GM21526 (cell line): Measurements from ENCODE around the gene FRMPD1.
"Not testable (repeated sequence)": the region's sequence is repeated elsewhere in the genome, so short reads cannot be mapped to it uniquely, and the experiment has no call there.

Source experiments
- ATAC-seq: cut with Tn5 transposase; IDR thresholded peaks from one replicate; pipeline ENCODE4 v1.9.1; 2021; ENCODE audit warnings: moderate library complexity; ENCODE audit not compliant: unreplicated experiment, low FRiP score

FRMPD1 gene

DNA sequence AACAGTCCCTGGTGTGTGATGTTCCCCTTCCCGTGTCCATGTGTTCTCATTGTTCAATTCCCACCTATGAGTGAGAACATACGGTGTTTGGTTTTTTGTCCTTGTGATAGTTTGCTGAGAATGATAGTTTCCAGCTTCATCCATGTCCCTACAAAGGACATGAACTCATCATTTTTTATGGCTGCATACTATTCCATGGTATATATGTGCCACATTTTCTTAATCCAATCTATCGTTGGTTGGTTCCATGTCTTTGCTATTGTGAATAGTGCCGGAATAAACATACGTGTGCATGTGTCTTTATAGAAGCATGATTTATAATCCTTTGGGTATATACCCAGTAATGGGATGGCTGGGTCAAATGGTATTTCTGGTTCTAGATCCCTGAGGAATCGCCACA lies 114.5 kb downstream of the FRMPD1 start:
- ATAC-seq, result not testable (repeated sequence)

DNA sequence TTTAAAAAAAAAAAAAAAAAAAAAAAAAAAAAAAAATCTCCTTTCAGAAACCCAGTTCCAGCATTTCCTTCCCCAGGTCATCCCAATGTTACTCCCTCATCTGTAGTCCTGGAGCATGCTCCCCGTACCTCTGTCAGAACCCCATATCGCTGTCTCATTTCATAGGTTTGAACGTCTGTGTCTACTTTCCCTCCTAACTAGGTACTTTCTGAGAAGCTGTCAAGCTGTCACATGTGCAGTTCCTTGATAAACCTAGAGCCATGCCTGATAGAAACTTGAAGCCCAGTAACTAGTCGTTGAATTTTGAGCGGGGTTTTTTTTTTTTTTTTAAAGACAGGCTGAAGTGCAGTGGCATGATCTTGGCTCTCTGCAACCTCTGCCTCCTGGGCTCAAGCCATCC lies 118.6 kb downstream of the FRMPD1 start:
- ATAC-seq, result no peak

DNA sequence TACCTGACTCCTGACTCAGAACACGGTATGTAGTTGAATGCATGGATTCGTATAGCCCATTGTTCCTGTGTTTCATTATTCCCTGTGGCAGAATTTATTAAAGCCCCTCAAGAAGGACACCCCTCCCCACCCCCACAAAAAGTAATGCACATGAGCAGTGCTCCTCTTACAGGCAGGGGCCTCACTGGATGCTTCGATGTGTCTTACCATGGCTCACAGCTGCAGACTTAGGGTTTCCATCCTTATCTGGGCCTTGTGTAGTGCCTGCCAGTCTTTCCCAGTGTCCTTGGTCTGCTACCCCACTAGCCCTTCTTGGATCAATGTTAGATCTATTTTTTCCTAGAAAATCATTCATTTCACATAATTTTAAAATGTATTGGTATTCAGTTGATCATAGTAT lies 119.2 kb downstream of the FRMPD1 start:
- no peak for ATAC-seq

DNA sequence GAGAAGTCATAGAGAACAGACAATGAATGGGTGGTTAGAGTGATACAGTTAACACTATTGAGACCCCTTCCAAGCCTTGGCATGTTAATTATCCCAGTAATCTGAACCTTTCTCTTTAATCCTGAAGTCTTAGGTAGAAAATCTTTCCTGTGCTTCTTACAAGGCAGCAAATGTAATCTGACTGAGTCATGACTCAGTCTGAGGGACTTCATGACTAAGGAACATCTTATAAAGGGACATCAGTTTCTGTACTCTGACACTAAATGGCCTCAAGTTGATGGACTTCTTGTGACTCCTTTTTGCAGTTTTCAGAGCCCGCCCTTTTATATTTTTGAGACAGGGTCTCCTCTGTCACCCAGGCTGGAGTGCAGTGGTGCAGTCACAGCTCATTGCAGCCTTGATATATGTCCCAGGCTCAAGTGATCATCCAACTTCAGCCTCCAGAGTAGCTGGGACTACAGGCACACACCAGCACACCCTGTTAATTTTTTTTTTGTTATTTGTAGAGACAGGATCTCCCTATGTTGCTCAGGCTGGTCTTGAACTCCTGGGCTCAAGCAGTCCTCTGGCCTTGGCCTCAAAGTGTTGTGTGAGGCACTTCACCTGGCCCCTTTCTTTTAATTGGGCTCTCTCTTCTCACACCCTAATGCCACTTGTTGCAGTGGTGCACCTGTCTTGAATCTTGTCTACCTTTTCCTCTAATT lies 124.6 kb downstream of the FRMPD1 start:
- ATAC-seq, result no peak

DNA sequence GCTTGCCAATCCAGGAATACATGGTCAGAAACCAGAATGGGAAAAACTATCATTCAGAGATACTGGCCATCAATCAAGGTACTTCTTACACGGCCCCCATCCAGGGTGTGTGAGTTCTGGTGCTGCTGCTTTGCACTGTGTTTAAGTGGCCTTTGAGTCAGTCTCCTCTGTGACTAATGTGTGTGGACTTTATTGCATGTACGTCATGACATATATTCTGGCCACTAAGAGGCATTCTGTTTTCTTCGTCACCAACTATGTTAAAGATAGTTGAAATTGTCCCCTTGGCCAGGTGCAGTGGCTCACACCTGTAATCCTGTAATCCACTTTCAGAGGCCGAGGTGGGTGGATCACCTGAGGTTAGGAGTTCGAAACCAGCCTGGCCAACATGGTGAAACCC lies 125.6 kb downstream of the FRMPD1 start:
- ATAC-seq, result no peak

DNA sequence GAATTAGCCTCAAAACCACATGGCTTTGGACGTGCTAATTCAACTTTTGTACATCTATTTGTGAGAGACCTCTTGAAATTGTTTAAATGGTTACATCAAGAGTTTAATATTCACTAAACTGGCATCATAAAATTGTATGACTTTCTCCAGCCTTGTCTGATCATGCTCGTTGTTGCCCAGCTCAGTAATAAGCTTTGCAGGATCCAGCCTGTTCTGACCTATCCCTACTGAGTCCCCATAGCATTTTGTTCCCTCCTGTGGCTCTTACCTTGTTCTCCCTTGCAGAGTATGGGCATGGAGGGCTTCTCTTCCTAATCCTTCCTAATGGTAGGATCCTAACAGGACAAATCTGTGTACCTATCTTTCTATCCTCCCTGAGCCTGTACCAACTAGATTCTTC lies 127.8 kb downstream of the FRMPD1 start:
- ATAC-seq, result no peak

DNA sequence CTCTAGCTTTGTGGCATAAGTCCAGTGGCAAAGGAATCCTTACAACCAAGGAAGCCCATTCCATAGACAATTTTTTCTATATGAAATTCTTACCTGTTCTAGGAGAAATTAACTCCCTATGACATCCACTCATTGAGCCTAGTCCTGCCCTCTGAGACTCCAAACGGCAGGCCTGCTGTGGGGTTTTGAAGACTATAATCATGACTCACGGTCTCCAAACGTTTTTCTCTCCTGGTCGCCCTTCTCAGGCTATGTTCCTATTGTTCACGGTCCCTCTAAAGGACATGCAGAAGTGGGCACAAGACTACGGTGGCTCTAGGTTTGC lies 133.5 kb downstream of the FRMPD1 start:
- ATAC-seq, result no peak

DNA sequence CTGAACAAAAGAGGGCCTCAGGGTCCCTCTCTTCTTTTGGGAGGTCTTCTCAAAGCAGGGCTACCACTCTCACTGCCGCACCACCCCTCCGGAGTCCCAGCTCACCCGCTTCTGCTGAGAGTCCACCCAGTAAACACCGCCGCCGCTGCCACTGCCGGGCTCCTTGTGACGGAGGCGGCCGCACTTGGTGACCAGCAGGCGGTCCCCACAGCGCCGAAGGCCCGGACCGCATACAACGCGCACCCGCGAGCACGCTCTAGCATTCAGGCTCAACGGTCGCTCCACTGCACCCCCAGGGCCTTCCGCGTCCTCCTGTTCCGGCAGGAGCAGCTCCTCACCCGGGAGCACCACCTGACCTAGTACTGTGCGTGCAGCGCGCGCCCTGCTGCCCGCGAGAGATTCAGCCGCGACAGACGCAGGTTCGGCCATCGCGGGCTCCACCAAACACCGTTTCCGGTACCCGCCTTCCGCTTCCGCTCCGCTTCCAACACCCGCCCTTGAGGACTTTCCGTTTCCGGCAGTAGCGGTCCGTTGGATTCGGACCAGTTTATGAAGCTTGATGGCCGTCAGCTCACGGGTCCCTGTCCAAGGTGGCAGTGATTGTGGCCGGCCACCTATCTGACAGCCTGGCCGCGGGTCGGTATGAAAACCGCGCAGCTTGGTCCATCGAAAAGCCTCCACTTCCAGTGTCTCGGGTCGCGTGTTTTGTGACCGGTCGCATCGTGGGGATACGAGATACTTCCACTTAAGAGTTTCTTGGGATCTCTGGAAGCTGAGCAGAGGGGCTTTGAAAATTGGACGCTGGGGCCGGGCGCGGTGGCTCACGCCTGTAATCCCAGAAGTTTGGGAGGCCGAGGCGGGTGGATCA lies 134.1 kb downstream of the FRMPD1 start, which contains the start of gene EXOSC3:
Gene EXOSC3 (minus strand): TSS at position 449 of the 868 bp plus-strand sequence. CDS start 20 bp downstream, at position 429.
- ATAC-seq, result peak; percentile 85

DNA sequence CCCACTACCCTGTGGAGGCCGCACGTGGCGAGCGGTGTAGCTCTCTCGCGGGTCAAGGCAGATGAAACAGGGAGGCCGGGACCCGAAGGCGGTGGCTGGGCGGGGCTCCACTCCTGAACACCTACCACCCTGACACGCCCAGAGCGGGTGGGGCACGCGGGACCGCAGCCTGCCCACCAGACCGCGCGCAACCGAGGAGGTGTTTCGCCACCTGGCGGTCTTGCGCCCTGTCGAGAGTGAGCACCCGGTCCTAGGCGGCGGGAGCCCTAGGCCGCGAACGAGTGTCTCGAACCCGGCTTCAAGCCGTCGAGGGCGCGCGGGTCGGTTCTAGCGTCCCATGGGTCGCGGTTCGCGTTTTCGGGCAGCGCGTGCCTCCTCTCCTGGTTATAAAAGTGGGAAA lies 136.3 kb downstream of the FRMPD1 start:
- no peak for ATAC-seq

DNA sequence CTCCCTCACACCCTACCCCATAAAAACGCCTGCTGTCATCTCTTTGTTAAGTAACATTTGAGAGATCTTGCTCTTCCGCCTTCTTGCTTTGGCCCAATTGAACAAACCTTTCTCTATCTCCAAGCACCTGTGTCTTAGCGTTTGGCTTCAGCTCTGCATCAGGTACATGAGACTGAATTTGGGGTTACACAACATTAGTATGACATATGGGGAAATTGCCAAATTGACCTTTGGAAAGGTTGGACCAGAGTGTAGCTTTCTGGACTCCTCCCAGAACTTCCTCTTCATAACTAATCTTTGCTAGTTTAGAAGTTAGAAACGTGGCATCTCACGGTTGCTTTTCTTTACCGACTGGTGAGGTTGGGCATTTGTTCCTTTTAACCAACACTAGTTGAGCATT lies 137.6 kb downstream of the FRMPD1 start:
- ATAC-seq, result no peak

DNA sequence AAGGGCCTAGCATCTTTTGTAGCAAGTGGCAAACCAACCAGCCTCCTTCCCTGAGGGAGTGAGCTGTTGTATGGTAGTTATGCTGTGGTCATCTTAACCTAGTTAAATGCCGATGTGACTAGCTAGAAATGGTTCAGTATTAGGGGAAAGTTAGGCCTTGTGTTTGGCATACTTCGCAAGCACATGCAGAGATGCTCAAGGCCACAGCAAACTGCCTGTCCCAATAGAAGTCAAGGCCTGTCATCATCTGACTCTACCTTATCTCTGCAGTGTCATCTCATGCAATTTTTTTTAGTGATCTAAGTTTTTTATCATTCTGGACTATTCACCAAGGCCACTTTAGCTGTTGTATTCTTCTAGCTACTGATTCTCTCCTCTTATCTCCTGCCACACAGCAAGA lies 139.3 kb downstream of the FRMPD1 start:
- no peak for ATAC-seq

DNA sequence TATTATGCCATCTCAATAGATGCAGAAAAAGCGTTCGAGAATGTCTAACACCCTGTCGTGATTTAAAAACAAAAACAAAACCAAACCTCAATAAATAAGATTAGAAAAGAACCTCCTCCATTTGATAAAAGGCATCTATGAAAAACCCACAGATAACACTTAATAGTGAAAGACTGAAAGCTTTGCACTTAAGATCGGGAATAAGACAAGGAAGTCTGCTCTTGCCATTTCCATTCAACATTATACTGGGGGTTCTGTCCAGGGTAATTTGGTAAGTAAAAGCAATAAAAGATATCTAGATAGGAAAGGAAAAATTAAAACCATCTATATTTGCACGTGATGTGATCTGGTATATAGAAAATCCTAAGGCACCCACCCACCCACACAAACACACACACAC lies 141.4 kb downstream of the FRMPD1 start:
- no peak for ATAC-seq

DNA sequence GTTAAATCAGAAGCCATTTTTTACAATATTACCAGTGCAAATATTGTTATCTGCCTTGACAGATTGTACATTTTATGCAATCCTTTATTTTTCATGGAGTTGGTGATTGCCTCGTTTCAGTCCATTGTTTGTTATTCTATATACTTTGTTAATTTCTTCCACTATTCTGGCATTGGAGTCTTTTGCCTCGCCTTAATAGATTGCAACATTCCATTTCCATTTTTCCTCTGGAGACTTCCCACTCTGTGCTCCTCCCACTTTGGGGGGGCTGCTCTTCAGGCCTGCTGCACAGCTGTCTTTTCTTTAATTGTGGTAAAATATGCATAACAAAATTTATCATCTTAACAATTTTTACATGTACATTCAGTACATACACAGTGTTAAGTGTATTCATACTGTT lies 145.5 kb downstream of the FRMPD1 start:
- no peak for ATAC-seq
